Umbilical cord (tissue), 2 donors: ENCODE measurements around the gene NOS2. TPM values are rescaled to one million over a fixed set of nuclear protein-coding genes. Genes with fewer than 3 reads are reported as not detected.
"Not testable (repeated sequence)": the region's sequence is repeated elsewhere in the genome, so short reads cannot be mapped to it uniquely, and the experiment has no call there.

ENCODE experiments used
- DNase-seq: peaks from one replicate; pipeline ENCODE4 v3.0.0-alpha.2; 2015; ENCODE audit warnings: low spot score
- total RNA-seq: library from RNA; depleted of rRNA; stranded (reverse); fragments of >200 nt; gene quantifications from one replicate; pipeline ENCODE4 v1.2.3, GENCODE V29; 2014; ENCODE audit warnings: low replicate concordance; ENCODE audit not compliant: insufficient read depth

Gene NOS2
- not detected for total RNA-seq

DNA sequence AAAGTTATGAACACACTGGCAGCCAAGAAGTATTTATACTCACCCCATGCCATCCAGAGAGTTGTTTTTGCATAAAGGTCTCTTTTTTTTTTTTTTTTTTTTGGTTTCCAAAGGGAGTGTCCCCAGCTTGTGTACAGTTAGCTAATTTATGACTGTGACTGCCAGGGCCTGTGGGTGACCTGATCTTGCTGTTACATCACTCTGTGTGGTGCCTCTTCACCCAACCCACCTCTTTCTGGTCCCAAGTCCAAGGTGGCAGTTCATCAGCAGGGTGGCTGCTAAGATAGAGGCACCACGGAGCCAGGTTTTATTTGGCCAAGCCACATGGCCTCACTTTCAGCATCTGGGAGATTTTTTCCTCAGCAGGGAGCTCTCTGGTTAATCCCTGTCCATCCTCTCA lies at the start of gene NOS2:
Gene NOS2 (minus strand): TSS at position 8 of the 400 bp plus-strand sequence. CDS start 1,720 bp downstream, outside the sequence.
- no peak for DNase-seq

DNA sequence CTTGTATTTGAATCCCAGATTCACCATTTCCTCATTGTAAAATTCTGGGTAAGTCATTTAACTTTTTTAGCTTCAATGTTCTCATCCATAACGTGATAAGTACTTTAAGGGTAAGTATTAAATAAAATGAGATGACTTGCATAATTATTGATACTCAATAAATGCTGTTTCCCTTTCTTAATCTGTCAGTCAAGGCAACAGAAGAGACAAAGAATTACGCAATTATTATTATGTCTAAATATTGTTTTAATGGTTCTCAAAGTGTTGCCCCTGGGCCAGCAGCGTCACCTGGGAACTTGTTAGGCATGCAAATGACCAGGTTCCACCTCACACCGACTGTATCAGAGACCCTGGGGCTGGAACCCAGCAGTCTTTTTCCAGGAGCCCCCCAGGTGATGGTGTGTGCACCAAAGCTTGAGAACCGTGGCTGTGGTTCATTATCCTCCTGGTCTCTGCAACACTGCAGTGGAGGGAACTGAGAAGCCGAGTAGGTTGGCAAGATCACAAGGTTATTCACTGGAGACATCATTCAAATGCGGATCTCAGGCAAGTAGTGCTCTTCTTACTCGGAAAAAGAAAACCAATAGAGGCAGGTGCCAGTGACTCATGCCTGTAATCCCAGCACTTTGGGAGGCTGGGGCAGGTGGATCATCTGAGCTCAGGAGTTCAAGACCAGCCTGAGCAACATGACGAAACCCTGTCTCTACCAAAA lies 49.3 kb upstream of the NOS2 start:
- DNase-seq: no peak

DNA sequence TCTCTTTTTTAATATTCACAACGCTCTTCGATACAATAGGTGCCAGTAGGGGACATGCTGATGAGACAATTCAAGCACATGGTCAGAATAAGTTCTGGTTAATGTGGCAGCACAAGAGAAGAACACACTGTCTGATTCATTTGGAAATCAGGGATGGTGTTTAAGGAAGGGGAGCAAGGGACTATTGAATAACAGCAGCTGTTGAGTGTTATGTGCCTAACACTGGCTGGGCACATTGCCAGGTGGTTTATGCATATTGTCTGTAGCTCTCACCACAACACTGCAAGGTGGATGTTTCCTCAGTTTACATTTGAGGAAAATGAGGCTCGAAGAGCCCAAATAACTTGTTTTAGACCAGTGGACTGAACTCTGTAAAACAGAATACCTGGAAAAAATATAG lies 48.6 kb upstream of the NOS2 start:
- DNase-seq: no peak

DNA sequence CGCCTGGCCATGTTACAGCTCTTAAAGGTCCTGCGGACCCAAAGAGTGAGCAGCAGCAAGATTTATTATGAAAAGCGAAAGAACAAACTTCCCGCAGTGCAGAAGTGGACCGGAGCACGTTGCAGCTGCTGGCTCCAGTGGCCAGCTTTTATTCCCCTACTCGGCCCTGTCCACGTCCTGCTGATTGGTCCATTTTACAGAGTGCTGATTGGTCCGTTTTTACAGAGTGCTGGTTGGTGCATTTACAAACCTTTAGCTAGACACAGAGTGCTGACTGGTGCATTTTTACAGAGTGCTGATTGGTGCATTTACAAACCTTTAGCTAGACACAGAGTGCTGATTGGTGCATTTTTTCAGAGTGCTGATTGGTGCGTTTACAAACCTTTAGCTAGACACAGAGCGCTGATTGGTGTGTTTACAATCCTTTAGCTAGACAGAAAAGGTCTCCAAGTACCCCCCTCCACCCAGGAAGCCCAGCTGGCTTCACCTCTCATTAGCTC lies 46.5 kb upstream of the NOS2 start:
- DNase-seq: not testable (repeated sequence)

DNA sequence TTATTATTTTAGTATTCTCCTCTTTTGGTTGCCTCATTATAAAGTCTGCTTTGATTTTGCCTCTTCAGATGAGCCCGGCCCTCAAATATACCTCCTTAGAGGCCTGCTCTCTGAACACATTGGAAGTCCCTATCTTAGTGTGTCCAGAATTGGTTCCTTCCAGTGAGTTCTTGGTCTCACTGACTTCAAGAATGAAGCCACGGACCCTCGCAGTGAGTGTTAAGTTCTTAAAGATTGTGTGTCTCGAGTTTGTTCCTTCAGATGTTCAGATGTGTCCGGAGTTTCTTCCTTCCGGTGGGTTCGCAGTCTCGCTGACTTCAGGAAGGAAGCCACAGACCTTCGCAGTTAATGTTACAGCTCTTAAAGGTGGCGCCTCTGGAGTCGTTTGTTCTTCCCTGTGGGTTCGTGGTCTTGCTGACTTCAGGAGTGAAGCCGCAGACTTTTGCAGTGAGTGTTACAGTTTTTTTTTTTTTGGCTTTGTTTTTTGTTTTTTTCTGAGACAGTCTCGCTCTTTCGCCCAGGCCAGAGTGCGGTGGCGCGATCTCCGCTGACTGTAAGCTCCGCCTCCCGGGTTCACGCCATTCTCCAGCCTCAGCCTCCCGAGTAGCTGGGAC lies 45.8 kb upstream of the NOS2 start:
- DNase-seq: no peak

DNA sequence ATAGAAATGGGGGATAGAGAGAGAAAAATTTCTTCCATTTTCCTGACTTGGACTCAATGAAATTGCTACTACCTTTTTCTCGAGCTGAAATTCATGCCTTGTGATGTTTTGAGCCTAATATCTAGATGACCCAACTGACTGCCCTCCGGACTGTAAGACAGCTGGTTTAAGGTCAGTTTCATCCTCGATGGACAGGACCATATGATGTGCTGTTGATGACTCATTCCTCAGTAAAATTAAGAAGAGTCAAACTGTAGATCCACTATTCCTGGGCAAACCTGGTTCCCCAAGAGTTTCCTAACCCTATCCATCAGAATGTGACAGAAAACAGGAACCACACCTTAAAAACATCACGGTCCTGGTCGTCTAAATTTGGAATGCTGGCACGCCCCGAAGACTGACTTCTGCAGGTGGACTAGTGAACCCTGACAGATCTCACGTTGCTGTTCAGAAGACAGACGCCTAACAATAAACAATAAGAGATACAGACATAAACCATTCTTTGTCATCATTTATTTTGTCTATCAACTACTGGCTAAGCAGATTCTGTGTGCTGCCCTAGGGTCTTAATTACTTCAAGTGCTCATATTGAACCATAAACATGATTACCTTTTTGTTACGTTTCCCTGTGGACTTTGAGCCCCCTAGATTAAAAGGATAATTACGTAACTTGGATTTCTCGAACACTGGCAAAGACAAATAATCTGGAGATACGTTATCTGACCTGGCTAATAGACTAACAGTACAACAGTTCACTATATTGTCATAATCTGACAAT lies 45.1 kb upstream of the NOS2 start:
- DNase-seq: no peak

DNA sequence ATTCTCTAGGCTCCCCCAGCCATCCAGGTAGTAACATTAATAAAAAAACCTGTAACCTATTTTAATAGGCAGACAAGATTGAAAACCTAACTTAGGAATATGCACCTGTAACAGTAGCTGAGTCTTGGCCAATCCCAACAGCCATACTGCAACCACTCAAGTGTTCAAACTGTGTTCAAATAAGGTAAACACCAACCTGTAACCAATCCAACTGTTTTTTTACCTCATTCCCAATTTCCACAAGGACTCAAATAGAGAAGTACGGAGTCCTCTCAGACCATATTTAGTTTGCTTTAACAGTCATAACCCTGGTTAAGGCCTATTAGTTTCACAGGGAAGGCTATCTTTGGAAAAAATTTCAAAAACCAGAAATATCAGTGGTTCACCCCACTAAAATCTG lies 40.4 kb upstream of the NOS2 start:
- DNase-seq: no peak

DNA sequence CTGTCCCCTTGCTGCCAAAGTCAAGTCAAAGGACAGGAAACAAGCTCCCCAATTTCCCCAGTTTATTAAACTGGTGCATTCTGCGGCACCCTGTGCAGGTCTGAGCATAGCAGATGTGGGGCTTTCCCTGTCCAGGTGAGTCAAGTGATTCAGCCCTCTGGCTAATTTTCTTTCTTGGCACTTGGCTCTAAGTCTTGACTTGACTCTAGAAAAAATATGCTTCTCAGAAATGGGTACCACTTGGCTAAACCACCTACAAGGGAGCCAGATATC lies 40.0 kb upstream of the NOS2 start:
- DNase-seq: not testable (repeated sequence)

DNA sequence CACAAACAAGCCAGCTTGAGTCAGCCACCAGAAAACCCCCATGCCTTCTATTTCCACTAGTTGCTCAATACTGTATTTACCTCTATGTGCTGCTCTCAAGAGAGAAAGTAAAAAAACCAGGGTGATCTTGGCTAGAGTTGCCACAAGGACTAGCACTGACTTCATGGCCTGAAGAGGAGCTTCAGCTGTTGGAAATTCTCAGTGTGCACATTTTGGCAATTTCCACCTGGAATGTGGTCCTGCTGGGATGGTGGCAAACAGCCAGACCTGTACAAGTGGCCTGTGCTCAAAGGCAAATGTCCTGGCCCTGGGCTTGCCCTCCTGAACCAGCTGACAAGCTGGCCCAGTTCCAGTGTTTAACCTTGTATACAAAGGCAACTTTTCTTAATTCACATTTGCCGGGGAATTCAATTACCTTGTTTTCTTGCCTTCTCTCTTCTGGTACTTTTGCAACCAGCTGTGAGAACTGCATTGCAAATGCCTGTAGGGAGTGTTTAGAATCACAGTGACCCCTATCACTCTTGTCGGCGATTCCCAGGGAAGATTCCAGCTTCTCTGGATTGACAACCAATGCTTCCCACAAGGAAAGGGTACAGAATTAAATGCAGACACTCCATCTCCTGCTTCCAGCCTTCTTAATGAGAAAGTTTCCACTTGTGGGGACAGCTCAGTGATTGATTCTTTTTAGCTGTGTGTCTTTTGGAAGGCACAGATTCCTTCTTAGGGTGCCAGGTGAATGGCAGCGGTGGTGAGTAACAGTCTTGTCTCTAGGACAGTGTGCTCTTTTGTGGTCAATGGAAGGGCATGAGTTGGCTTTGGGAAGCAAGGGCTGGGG lies 39.5 kb upstream of the NOS2 start:
- not testable (repeated sequence) for DNase-seq

DNA sequence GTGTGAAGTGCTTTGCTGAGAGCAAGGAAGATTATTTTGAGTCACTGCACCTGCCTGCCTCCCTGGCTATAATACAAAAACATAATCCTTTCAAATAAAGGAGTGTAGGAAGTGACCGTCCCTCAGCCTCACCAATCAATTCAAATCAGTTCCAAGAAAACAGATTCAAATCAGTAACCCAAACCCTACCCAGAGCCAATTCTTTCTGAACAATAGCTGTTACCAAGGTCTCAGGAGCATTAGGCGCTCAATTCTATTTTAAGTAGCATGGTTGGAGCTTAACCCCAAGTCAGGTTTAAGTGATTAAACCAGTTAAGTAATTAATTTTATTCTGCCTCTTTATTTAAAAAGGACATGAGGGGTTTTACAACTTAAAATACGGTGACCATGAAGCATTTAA lies 38.3 kb upstream of the NOS2 start:
- not testable (repeated sequence) for DNase-seq

DNA sequence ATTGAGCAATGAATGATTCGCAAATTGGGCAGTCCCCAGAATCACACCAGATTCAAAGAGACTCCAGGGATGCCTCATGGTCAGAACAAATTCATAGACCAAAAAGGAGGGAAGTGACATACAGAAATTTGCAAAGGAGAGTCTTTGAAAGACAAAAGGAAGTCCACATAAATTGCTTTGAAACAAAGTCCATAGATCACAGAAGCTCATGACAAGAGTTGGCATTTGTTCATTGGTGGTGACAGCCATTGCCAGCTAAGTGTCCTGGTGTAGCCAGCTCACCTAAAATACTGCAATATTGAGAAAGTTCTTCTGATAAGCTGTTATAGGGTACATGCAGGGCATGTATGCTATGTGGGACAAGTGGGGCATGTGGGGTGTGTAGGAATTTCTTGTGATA lies 37.4 kb upstream of the NOS2 start:
- not testable (repeated sequence) for DNase-seq

DNA sequence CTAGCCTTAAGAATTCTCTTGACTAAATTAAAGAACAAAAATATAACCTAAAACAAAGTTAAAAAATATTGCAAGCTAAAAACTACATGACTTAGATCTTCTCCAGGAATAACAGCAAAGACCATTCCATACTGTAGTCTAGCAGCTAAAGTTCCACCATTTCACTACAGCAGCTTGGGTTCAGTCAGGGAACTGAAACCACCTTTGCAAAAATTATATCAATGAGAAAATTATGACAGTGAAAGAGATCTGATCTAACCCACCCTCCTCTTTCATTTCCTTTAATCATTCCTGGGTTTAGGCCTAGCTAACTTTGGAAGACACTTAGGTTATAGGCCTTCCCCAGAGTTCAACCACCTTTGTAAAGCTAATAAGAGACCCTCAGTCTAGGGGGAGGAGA lies 36.3 kb upstream of the NOS2 start:
- no peak for DNase-seq

DNA sequence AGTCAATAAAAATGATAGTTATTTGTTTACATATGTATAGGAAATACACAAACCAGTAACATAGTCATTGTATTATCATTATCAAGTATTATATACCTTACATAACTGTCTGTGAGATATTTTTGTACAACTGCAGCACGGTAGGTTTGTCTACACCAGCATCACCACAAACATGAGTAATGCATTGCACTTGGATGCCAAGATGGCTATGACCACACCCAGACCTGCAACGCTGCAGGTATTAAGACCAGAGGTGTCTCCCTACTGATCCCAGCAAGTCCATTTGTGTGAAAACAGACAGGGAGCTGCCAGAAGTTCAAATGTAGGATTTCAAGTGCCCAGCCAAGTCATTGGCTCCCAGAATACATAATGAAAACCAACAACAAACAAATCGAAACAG lies 34.2 kb upstream of the NOS2 start:
- no peak for DNase-seq

DNA sequence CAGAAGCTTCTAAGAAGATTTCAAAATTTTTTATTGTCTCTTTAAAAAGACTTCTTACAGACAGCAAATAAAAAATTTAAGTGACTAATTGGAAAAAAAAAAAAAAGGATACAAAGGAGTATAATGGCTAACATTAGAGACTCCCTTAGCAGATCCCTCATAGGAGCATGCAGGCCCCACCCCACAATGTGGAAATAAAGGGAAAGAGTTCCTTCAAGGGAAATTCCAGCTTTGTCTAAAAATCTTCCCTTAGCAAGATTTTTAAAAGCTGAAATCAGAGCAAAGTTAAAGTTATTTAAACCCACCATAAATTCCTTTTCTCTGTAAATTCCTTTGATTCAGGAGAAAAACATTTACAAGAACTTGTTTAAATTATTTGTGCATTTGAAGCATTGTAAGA lies 32.5 kb upstream of the NOS2 start:
- DNase-seq: no peak

DNA sequence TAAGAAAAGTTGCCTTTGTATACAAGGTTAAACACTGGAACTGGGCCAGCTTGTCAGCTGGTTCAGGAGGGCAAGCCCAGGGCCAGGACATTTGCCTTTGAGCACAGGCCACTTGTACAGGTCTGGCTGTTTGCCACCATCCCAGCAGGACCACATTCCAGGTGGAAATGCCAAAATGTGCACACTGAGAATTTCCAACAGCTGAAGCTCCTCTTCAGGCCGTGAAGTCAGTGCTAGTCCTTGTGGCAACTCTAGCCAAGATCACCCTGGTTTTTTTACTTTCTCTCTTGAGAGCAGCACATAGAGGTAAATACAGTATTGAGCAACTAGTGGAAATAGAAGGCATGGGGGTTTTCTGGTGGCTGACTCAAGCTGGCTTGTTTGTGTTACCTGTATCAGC lies 29.6 kb upstream of the NOS2 start:
- not testable (repeated sequence) for DNase-seq

DNA sequence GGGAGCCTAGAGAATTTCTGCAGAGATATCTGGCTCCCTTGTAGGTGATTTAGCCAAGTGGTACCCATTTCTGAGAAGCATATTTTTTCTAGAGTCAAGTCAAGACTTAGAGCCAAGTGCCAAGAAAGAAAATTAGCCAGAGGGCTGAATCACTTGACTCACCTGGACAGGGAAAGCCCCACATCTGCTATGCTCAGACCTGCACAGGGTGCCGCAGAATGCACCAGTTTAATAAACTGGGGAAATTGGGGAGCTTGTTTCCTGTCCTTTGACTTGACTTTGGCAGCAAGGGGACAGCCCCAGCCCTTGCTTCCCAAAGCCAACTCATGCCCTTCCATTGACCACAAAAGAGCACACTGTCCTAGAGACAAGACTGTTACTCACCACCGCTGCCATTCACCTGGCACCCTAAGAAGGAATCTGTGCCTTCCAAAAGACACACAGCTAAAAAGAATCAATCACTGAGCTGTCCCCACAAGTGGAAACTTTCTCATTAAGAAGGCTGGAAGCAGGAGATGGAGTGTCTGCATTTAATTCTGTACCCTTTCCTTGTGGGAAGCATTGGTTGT lies 28.9 kb upstream of the NOS2 start:
- DNase-seq: not testable (repeated sequence)

DNA sequence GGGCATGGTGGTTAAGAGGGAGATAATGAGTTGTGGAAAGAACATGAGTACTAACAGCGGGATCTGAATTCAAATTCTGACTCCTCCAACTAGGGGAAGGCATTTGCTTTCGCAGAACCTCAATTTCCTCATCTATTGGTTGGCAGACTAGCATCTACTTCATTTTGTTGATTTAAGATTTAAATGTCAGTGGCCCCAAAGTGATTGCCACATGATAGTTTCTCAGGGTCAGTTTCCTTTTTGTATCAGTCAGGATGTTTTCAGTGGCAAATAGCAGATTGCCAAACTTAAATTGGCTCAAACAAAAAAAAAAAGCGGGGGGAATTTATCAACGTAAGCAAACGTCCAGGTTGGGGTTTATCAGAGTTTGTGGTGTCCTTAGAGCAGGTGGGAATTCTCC lies 25.1 kb upstream of the NOS2 start:
- DNase-seq: no peak

DNA sequence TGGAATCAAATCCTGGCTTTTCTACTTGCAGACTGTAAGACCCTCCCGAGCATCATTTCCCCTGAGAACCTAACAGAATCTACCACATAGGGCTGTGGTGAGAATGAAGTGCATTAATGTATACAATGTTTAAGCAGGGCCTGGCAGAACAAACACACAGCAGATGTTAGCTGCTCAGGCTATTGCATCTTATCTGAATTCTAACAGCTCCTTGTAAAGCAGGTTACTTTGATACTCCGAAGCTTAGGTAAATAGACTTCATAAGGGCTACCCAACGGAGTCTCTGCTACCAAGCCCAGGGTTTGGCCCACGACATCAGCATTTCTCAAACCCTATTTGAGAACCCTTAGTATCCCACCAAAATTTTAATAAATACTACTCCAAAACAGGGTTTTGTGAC lies 24.4 kb upstream of the NOS2 start:
- DNase-seq: no peak

DNA sequence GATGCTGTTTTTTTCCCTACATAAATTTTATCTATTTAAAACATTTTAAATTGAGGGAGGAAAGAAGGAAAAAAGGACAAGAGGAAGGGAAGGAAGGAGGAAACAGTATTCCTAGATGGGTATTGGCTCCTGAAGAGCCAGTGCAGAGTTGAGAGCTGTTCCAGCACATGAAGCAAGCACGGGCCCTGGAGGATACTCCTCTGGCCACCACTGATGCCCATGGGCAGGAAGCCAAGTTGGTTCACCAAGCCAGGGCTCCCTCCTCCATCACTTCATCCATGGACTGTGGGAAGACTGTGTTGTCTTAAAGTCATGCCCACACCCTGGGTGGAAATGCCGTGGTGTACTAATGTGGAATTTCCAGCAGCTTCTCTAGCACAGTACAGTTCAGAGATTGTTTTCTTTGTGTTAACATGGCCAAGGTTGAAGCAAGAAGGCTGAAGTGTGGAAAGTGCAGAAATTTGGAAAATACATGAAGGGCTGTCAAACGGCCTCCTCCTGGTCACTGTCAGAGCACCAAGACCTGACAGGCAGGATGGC lies 23.9 kb upstream of the NOS2 start:
- no peak for DNase-seq

DNA sequence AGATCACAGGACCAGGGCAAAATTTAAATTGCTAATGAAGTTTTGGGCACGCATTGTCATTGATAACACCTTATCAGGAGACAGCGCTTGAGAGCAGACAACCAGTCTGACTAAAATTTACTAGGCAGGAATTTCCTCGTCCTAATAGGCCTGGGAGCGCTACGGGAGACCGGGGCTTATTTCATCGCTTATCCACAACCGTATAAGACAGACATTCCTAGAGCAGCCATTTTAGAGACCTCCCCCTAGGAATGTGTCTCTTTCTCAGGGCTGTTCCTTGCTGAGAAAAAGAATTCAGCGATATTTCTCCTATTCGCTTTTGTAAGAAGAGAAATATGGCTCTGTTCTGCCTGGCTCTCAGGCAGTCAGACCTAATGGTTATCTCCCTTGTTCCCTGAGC lies 21.8 kb upstream of the NOS2 start:
- DNase-seq: not testable (repeated sequence)

DNA sequence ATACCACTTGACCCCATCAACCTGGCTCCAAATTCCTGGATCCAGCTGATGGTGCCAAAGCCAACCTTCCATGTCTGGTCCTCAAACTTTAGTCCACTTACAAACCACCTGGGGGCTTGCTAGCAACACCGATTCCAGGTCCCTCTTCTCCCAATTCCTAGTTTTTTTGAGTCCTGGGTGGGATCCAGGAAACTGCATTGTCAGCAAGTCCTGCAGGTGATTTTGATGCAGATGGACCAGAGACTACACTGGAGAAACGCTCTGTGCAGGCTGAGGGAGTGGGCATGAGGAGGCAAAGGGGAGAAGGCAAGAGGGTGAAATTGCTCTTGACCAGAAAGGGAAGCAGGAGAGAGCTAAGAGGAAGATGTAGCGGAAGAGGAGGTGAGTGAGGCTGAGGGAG lies 21.0 kb upstream of the NOS2 start:
- no peak for DNase-seq
